ENCODE results near the gene UBE2QL1.

The UBE2QL1 gene

DNA sequence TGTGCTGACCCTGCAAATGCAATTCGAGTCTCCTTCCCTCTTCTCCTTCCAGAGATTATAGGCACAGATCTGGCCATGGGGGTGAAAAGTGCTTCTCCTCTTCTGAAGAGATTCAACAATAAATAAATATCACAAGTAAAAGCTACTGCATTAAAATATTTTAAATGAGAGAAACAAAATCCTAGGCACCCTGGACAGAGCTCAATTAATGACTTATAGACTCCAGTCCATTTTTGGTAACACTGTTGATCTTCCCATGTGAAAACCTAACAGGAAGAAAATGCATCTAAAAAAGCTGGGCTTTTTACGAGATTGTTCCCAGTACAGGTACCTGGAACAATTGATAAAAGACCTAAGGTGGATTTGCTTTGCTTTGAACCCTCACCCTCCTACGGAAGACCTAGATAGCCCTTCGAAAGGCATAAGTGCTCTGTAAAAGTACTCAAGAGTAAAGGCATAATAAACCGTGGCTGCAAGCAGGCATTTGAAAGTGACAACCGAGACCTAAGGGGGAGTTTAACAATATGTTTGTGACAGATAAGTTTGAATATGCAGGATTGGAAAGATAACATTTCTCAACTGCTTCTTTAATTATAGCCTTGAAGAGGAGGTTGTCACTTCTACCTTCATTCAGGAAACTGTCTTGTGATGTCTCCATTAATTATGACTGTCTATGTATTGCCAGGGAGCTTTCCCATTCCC is 41.0 kb upstream of the UBE2QL1 start:
- TF ChIP-seq EZH2 (IDR thresholded peaks at IDR 0.05) (no peak), FOXP2 (optimal IDR thresholded peaks at IDR 0.05; ENCODE audit: control extremely low read depth, extremely low read length, insufficient read depth) (no peak), POLR2AphosphoS5 (IDR thresholded peaks at IDR 0.05; ENCODE audit: borderline replicate concordance, low read depth, low read length) (no peak)
- H3K36me3 ChIP-seq (ENCODE audit: insufficient read depth, low read length), result no peaks in the 10 kb centered on the region
- no peak for DNase-seq (ENCODE audit: low read depth, low spot score)
- H3K9ac ChIP-seq (ENCODE audit: insufficient read length), result no peak overlapping the region
- H3K9me3 ChIP-seq (ENCODE audit: low read depth, low read length), result no peaks in the 10 kb centered on the region
- no peak overlapping the region for H3K4me3 ChIP-seq
- H3K27ac ChIP-seq, result no peak overlapping the region

DNA sequence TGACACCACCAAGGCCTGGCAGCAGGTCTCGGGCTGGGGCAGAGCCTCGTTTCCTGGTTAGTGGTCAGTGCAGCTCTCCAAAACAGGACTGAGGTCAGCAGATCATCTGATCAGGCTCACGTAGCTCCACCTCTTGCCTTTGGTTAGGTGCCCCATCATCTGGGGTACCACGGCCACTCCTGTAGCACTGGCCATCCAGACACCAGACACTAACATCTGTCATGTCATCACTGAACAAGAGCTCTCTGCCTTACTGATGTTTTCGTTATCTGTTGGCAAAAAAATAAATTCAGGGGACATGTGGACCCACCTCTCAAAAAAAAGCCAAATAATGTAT is 40.4 kb upstream of the UBE2QL1 start:
- no peaks in the 10 kb centered on the region for H3K9me3 ChIP-seq (ENCODE audit: low read depth, low read length)
- H3K9ac ChIP-seq (ENCODE audit: insufficient read length), result no peak overlapping the region
- H3K4me3 ChIP-seq, result no peak overlapping the region
- no peak overlapping the region for H3K27ac ChIP-seq
- TF ChIP-seq POLR2AphosphoS5 (IDR thresholded peaks at IDR 0.05; ENCODE audit: borderline replicate concordance, low read depth, low read length), result no peak
- TF ChIP-seq FOXP2 (optimal IDR thresholded peaks at IDR 0.05; ENCODE audit: control extremely low read depth, extremely low read length, insufficient read depth), result no peak
- TF ChIP-seq EZH2 (IDR thresholded peaks at IDR 0.05), result no peak
- DNase-seq (ENCODE audit: low read depth, low spot score), result no peak
- no peaks in the 10 kb centered on the region for H3K36me3 ChIP-seq (ENCODE audit: insufficient read depth, low read length)

DNA sequence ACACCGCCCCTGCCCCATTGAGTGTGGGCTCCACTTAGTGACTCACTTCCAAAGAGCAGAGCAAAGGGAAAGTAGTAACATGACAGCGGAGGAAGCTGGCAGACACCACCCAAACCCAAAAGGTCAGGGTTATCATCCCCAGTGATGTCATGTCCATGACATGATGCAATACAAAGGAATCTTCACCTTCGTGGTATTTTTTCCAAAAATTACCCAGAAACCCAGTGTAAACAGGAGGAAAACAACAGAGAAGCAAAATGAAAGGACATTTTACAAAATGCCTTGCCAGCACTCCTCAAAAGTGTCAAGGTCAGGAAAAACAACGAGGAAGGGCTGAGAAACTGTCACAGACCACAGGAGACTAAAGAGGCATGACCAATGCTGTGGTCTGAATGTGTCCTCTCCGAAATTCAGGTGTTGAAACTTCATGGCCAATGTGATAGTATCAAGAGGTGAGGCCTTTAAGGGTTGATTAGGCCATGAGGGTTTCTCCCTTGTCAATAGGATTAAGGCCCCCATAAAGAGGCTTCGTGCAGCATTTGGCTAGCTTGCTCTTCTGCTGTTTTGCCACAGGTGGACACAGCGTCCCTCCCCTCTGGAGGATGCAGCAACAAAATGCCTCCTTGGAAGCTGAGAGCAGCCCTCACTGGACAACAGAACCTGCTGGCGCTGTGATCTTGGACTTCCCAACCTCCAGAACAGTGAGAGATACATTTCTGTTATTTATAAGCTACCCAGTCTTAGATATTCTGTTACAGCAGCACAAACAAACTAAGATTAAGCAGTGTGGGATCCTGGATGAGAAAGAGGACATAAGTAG is 39.8 kb upstream of the UBE2QL1 start:
- Histone ChIP-seq H3K9ac (ENCODE audit: insufficient read length) (no peak overlapping the region), H3K9me3 (ENCODE audit: low read depth, low read length) (no peaks in the 10 kb centered on the region), H3K27ac (no peak overlapping the region), H3K36me3 (ENCODE audit: insufficient read depth, low read length) (no peaks in the 10 kb centered on the region), H3K4me3 (no peak overlapping the region)
- no peak for TF ChIP-seq FOXP2 (optimal IDR thresholded peaks at IDR 0.05; ENCODE audit: control extremely low read depth, extremely low read length, insufficient read depth)
- no peak for TF ChIP-seq POLR2AphosphoS5 (IDR thresholded peaks at IDR 0.05; ENCODE audit: borderline replicate concordance, low read depth, low read length)
- TF ChIP-seq EZH2 (IDR thresholded peaks at IDR 0.05), result no peak
- no peak for DNase-seq (ENCODE audit: low read depth, low spot score)

DNA sequence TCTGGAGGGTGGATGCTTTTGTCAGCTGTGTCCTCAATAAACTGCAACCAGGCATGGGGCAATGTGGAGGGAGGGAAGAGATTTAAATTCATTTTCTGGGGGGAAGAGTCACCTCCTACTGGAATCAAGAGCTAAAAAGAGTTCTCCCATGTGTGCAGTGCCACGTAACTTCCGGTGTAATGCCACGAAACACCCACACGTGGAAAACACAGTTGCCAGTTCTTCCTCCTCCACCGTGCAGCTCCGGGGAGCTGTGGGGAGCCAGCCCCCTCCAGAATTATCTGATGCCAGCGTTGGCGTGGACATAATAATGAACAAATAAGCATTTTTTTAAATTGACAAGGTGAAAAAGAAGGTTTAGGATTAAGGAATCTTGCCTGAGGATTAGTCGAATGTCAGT is 38.2 kb upstream of the UBE2QL1 start:
- no peak for TF ChIP-seq FOXP2 (optimal IDR thresholded peaks at IDR 0.05; ENCODE audit: control extremely low read depth, extremely low read length, insufficient read depth)
- H3K36me3 ChIP-seq (ENCODE audit: insufficient read depth, low read length), result no peaks in the 10 kb centered on the region
- no peak for DNase-seq (ENCODE audit: low read depth, low spot score)

DNA sequence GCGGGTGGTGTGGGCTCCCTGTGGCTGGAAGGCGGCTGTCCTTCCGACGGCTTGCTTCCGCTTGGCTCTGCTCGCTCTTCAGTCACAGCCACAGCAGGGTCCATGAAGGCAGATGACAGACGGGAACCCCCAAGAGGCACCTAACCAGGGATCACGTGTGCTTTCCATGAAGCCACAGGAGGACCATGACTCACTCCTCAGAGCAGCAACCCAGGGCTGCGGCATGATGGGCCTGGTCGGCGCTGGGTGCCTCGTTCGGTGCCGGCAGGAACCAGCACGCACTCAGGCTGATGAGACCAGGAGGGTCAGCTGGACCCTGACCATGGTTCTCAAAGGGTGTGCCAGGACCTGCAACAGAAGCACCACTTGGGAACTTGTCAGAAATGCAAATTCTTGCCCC is 37.5 kb upstream of the UBE2QL1 start:
- TF ChIP-seq EZH2 (IDR thresholded peaks at IDR 0.05) (no peak), POLR2AphosphoS5 (IDR thresholded peaks at IDR 0.05; ENCODE audit: borderline replicate concordance, low read depth, low read length) (no peak), FOXP2 (optimal IDR thresholded peaks at IDR 0.05; ENCODE audit: control extremely low read depth, extremely low read length, insufficient read depth) (no peak)
- H3K36me3 ChIP-seq (ENCODE audit: insufficient read depth, low read length), result no peaks in the 10 kb centered on the region
- no peak overlapping the region for H3K27ac ChIP-seq
- no peak overlapping the region for H3K9ac ChIP-seq (ENCODE audit: insufficient read length)
- no peak overlapping the region for H3K4me3 ChIP-seq
- DNase-seq (ENCODE audit: low read depth, low spot score), result no peak
- H3K9me3 ChIP-seq (ENCODE audit: low read depth, low read length), result no peaks in the 10 kb centered on the region

More for the DNA sequence above, 38.2 kb upstream of the UBE2QL1 start:
- Histone ChIP-seq H3K9ac (ENCODE audit: insufficient read length) (no peak overlapping the region), H3K27ac (no peak overlapping the region), H3K9me3 (ENCODE audit: low read depth, low read length) (no peaks in the 10 kb centered on the region), H3K4me3 (no peak overlapping the region)

DNA sequence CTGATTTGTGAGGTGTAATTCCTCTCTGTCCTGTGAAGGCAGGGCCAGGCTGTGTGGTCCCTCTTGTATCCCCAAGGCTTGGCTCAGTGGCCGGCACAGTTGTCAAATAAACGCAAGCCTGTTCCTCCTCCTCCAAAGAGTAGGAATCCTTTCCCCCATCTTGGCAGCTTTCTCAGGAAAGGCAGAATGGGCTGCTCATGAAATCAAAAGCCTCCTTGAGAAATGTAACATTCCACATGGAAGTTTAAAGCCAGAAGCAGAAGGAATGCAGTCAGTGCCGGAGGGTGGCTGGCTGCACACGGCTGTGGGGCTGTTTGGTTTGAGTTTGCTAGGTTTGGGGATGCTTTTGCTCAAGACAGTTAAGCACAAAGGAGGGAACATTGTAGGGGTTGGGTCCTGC is 35.8 kb upstream of the UBE2QL1 start:
- no peak overlapping the region for H3K27ac ChIP-seq
- H3K9me3 ChIP-seq (ENCODE audit: low read depth, low read length), result no peaks in the 10 kb centered on the region
- H3K9ac ChIP-seq (ENCODE audit: insufficient read length), result no peak overlapping the region
- no peak overlapping the region for H3K4me3 ChIP-seq
- H3K36me3 ChIP-seq (ENCODE audit: insufficient read depth, low read length), result no peaks in the 10 kb centered on the region
- no peak for TF ChIP-seq FOXP2 (optimal IDR thresholded peaks at IDR 0.05; ENCODE audit: control extremely low read depth, extremely low read length, insufficient read depth)
- no peak for TF ChIP-seq POLR2AphosphoS5 (IDR thresholded peaks at IDR 0.05; ENCODE audit: borderline replicate concordance, low read depth, low read length)
- TF ChIP-seq EZH2 (IDR thresholded peaks at IDR 0.05), result no peak
- DNase-seq (ENCODE audit: low read depth, low spot score), result no peak

DNA sequence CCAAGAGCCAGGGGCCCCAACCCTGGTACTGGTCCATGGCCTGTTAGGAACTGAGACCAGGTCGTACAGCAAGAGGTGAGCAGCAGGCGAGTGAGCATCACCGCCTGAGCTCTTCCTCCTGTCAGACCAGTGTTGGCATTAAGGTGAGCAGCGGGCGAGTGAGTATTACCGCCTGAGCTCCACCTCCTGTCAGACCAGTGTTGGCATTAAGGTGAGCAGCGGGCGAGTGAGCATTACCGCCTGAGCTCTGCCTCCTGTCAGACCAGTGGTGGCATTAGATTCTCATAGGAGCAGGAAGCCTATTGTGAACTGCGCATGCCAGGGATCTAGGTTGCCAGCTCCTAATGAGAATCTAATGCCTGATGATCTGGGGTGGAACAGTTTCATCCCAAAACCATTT is 31.0 kb upstream of the UBE2QL1 start:
- H3K9ac ChIP-seq (ENCODE audit: insufficient read length), result no peak overlapping the region
- TF ChIP-seq FOXP2 (optimal IDR thresholded peaks at IDR 0.05; ENCODE audit: control extremely low read depth, extremely low read length, insufficient read depth) (no peak), EZH2 (IDR thresholded peaks at IDR 0.05) (no peak), POLR2AphosphoS5 (IDR thresholded peaks at IDR 0.05; ENCODE audit: borderline replicate concordance, low read depth, low read length) (no peak)
- no peak overlapping the region for H3K4me3 ChIP-seq
- H3K9me3 ChIP-seq (ENCODE audit: low read depth, low read length), result no peaks in the 10 kb centered on the region
- H3K36me3 ChIP-seq (ENCODE audit: insufficient read depth, low read length), result no peaks in the 10 kb centered on the region
- DNase-seq (ENCODE audit: low read depth, low spot score), result no peak
- no peak overlapping the region for H3K27ac ChIP-seq

DNA sequence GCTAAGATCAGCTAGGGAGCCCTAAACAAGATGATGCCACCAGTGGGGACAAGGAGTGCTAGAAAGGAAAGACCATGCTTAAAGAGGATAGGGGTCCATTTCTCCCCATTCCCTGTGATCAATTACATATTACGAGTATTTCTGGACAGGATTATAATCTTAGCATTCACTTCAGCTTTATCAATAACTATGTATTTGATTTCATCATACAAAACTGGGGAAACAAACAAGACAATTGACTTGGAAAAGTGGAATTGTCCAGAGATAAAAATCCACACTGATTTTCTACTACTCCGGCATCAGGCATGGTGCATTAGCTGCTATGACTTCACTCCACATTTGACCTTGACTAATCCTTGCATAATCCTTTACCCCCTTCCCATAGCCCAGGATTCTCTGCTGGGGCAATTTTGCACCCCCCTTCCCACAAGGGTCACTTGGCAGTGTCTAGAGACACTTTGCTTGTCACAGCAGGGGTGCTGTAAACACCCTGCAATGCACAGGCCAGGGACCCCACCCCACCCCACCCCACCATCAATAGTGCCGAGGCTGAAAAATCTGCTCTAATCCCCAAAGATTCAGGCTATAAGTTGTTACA is 29.9 kb upstream of the UBE2QL1 start:
- TF ChIP-seq FOXP2 (optimal IDR thresholded peaks at IDR 0.05; ENCODE audit: control extremely low read depth, extremely low read length, insufficient read depth), result no peak
- no peak for TF ChIP-seq EZH2 (IDR thresholded peaks at IDR 0.05)
- no peak for TF ChIP-seq POLR2AphosphoS5 (IDR thresholded peaks at IDR 0.05; ENCODE audit: borderline replicate concordance, low read depth, low read length)
- no peak overlapping the region for H3K4me3 ChIP-seq
- no peak for DNase-seq (ENCODE audit: low read depth, low spot score)
- no peak overlapping the region for H3K27ac ChIP-seq
- H3K9me3 ChIP-seq (ENCODE audit: low read depth, low read length), result no peaks in the 10 kb centered on the region
- H3K9ac ChIP-seq (ENCODE audit: insufficient read length), result no peak overlapping the region
- no peaks in the 10 kb centered on the region for H3K36me3 ChIP-seq (ENCODE audit: insufficient read depth, low read length)
